Kidney tubule cell (primary cell): ENCODE data around the gene SLC4A1AP.

Experiments used
- DNase-seq: peaks from one replicate; pipeline ENCODE4 v3.0.0-alpha.2; 2018; ENCODE audit warnings: low spot score

SLC4A1AP gene

DNA sequence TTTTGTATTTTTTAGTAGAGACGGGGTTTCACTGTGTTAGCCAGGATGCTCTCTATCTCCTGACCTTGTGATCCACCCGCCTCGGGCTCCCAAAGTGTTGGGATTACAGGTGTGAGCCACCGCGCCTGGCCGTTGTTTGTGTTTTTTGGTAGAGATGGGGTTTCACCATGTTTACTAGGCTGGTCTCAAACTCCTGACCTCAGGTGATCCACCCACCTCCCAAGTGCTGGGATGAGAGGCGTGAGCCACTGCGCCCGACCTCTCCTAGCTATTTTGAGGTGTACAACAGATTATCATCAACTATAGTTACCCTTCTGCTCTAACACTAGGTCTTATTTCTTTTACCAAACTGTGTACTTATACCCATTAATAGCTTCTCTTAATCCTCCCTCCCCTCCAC is 78.9 kb downstream of the SLC4A1AP start:
- no peak for DNase-seq
